ENCODE measurements around the gene ZNF214.
"Not testable (repeated sequence)": the region's sequence is repeated elsewhere in the genome, so short reads cannot be mapped to it uniquely, and the experiment has no call there.

Gene ZNF214

GRCh38 chr11:6986487-6986886 is 33.7 kb downstream of the ZNF214 start:
- no peak for DNase-seq

DNA sequence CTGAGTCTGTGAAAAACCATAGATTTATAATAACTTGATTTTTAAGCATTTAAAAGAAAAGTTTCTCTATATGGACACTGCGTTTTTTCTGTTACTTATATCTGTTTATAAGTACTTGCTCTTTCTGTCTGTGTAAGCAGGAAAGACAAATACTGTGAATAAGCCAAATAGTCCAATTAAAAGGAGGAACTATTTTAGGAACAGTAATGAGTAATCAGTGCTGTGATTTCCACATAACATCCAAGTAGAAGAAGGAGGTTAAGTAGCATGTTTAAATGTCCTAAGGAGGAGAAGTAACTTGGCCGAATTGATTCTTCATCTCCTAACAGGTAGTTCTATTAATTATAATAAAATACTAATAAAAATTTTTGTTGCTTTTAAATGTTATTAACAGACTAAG is 40.8 kb downstream of the ZNF214 start:
- DNase-seq, result no peak

- not testable (repeated sequence) for DNase-seq
Measured at GRCh38 chr11:6969854-6970253, 50.3 kb downstream of the ZNF214 start.

DNA sequence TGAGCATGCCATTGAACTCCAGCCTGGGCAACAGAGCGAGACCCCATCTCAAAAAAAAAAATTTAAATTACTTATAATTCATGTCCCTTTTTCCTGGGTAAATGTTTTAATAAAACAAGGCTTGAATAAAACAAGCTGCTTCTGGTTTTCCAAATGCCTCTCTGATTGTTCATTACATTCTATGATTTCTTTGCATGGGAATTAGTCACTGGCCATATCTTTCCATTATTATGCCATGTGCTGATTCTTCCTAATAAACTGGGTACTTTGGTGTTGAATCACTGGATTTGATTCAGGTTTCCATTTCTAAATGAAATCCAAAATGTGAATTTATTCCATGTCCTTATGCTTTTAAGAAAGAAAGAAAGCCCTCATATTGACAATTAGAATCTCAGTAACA is 51.3 kb downstream of the ZNF214 start:
- DNase-seq, result no peak

- DNase-seq, result no peak
Measured at GRCh38 chr11:6962673-6963072, 57.5 kb downstream of the ZNF214 start.

DNA sequence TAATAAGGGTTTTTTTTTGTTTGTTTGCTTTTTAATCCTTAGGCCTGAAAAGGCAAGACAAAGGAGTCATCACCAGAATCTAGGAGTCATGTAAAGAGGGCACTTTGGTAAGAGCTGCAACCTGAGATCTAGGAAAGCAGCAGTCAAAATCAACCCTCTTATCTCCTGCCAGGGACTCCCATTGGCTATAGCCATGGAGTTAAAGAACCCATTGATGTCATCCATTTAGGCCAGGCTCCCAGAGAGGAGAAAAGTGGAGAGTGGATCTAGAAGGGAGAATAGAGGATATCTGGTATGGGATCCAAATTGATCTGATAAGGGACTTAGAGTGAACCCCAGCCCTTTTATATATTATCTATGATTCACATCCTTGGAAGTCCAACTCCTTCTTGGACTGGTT is 58.0 kb downstream of the ZNF214 start:
- no peak for DNase-seq

- DNase-seq, result not testable (repeated sequence)
Measured at GRCh38 chr11:6954248-6954647, 65.9 kb downstream of the ZNF214 start.

Measured in NCI-H526 treated with DMSO at 0.1 percent for 48 hours (cell line).